NCI-H345 (cell line): ENCODE data around the gene AGPAT4.

Source experiments
- DNase-seq: peaks from one replicate; lab custom pipeline; 2025; lab: John Stamatoyannopoulos, UW

The AGPAT4 gene

DNA sequence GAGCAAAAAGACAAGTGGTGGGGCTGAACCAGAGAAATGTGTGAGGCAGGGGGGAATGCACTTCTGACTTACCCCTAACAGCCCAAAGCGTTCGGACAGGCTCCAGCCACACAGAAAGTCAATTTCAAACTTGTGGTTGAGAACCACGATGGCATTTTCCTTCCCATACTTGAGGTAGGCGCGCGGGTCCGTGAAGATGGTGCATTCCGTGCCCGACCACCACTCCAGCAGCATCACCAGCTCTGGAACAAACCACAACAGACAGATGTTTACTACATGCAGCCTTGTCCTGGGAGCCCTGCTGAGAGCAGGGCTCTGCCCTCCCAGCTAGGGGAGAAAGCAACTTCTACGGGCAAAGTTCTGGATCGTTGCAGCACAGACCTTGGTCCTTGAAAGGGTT lies 107.7 kb downstream of the AGPAT4 start:
- DNase-seq, result no peak

GRCh38 chr6:161164182-161164625 lies 109.7 kb downstream of the AGPAT4 start:
- no peak for DNase-seq

GRCh38 chr6:161163466-161164181 lies 110.2 kb downstream of the AGPAT4 start:
- DNase-seq, result no peak

GRCh38 chr6:161162722-161163121 lies 111.1 kb downstream of the AGPAT4 start:
- no peak for DNase-seq

DNA sequence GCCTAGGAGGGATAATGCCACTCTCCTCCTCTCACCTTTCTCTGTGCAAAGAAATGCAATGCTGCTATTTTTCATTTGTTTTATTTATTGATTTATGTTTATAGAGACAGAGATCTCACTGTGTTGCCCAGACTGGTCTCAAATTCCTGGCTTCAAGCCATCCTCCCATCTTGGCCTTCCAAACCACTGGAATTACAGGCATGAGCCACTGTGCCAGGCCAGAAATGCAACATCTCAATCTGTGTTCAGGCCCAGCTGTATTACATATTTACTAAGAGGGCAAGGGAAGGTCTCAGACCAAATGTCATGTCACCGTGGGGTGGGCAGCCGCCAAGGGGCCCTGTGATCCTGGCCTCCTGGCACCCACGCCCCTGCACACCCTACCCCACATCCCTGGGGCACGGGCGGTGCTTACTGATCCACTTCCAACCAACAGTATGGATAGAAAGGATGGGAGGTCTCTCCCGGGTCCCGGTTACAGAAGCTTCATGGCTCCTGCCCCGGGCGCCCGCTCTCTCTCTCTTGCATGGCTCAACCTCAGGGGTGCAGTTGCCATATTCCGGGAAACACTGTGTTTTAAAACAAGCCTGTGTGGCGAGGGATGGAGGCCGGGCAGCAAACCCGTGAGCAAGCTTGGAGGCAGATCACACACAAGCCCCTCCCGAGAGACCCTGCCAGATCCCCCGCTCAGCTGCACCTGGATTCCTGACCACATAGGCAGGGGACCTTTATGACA lies 111.8 kb downstream of the AGPAT4 start:
- no peak for DNase-seq

GRCh38 chr6:161161121-161161520 lies 112.7 kb downstream of the AGPAT4 start:
- DNase-seq, result no peak

DNA sequence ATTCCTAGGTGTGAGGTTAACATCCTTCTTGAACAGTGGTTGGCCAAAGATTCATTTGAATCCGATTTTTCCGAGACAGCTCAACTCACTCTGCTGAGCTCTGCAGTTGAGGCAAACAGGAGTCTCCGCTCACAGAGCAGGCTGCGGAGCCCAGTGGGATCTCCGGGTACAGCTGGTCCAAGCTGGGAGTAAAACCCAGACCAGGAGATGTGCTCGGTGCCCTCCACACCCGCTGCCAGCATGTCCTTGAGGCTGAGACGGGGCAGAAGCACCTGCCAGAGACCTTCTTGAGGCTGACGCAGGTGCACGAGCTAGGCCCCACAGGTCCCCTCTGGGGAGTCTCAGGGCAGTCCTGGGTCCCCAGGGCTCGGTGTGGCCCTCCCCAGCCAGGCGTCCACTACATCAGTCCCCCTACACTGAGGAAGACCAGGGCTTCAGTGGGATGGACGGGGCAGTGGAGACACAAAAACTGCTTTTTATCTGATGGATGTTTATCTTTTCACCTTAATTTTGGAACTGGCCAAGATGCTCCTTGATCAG lies 119.0 kb downstream of the AGPAT4 start:
- no peak for DNase-seq

GRCh38 chr6:161153725-161154124 lies 120.1 kb downstream of the AGPAT4 start:
- no peak for DNase-seq

DNA sequence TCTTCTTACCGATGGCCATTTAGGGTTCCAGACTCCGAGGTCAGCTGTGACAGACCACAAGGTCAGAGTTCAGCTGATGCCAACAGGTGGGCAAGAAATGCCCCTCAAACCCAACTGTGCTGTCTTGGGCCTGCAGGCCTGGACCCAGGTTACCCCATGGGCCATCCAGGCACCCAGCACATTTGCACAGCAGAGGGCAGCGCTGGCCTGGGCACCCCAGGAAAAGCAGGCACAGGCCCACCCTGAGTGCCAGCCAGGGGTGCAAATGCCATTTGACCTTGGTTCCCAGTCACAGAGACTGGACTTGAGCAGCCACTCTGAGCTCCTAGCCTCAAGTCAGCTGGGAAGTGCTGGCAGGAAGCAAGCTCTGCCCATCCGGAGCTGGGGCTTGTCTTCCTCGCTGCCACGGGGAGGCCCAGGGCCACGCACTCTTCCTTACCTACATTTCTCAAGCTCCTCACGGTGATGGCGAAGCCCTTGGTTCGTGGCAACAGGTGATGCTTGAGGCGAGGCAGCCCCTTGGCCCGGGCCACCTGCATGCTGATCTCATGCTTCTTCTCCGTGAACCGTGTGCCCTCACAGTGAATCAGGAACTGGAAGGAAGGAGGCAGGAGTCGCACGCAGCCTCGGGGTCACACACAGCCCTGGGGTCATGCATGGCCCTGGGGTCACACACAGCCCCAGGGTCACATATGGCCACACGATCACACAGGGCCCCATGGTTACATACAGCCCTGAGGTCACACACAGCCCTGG lies 120.8 kb downstream of the AGPAT4 start:
- peak; percentile 5 for DNase-seq

DNA sequence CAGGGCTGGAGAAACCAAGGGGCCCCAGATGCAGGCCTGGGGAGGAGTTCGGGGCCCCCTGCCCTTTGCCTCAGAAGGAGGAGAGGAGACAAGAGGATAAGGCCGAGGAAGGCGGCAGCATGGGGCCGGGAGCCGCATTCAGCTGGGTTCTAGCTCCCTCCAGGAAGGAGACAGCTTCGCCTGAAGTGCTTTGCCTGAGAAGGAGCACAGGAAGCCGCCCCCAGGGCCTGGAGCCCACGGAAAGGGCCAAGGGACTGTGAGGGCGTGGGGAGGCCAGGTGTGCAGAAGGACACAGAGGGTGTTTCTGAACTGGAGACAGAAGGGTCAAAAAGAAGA lies 121.4 kb downstream of the AGPAT4 start:
- DNase-seq, result no peak

DNA sequence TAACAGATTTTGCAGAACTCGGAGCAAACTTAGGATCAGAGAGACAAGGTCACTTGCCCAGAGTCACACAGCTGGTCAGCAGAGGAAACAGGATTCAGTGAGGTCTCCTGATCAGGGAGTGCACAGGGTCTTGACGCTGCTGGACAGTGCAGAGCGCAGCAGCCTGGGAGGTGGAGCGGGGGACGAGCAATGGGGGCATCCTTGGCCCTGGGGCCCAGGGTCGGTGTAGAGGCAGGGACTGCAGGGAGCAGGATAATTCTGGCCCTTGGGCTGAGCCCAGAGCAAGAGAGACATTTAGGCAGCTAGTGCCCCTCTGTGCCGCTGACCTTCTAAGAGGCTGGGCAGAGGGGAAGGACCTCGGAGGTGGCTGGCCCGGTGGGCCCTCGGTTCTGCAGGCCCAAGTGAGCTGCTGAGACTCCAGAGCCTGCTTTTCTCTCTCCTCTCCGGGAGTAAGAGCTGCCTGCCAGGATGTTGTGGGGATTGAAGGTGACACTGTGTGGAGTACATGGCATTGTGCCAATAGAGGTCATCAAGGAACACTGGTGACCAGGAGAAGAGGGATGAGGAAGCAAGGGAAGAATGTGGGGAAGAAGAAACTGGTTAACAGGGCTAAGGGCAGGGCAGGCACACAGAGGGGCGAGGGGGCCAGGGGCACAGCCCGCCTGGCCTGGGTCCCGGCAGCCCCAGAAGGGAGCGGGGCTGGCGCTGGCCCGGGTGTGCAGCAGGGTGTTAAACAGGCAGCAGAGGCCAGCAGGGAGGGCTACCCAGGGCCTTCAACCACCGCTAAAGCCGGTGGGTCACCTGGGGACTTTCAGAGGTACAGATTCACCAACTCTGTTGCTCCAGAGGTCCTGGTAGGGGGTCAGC lies 122.0 kb downstream of the AGPAT4 start:
- no peak for DNase-seq

GRCh38 chr6:161151059-161151645 lies 122.7 kb downstream of the AGPAT4 start:
- no peak for DNase-seq

- DNase-seq, result no peak
These were observed 123.3 kb downstream of the AGPAT4 start for GRCh38 chr6:161150566-161150965.

GRCh38 chr6:161150136-161150535 lies 123.7 kb downstream of the AGPAT4 start:
- no peak for DNase-seq

- DNase-seq, result no peak
These were observed 130.0 kb downstream of the AGPAT4 start for GRCh38 chr6:161143663-161144430.

- DNase-seq, result no peak
These were observed 130.9 kb downstream of the AGPAT4 start for GRCh38 chr6:161142957-161143296.

DNA sequence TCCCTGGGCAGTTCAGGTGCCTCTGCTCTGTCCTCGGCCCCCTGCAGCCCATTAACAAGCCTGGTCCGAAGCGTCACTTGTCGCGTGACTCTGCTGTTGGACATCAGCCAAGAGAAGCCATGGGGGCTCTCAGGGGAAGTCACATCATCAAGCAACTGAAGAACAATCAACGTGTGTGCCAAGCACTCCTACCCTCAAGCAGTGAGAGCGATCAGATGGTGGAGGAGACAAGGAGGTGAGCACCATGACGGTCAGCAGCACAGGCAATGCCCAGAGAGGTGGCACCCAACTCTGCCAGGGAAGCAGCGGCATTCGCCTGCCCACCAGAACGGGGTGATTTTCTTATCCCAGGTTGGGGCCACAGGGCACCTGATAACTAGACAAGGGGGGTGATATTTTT lies 132.7 kb downstream of the AGPAT4 start:
- peak; percentile 92 for DNase-seq

GRCh38 chr6:161140554-161140875 lies 133.3 kb downstream of the AGPAT4 start:
- DNase-seq, result no peak

- peak; percentile 70 for DNase-seq
These were observed 133.9 kb downstream of the AGPAT4 start for GRCh38 chr6:161139766-161140553.

DNA sequence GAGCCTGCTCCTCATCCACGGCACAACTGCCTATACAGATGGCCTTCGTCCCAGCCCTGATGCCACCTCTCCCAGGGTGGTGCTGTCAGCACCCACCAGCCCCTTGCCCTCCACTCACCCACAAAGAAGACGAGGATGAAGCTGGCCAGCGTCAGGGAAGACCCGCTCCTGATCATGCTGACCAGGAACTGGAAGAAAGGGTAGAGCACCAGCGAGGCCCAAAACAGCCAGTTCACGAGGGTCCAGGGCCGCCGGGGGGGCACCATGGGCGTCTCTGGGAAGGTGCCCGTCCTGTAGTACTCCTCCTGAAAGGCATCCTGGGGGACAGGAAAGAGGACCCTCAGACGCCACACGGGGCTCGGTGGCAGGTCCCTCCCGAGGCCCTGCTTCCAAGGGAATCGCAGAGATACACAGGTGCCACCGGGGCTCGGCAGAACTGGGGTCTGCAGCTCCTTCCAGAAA lies 134.5 kb downstream of the AGPAT4 start:
- DNase-seq, result no peak
